ENCODE data around the gene TAS1R1. TPM values are rescaled to one million over a fixed set of nuclear protein-coding genes. Genes with fewer than 3 reads are reported as not detected.
"Not testable (repeated sequence)": the region's sequence is repeated elsewhere in the genome, so short reads cannot be mapped to it uniquely, and the experiment has no call there.

Gene TAS1R1
- polyA plus RNA-seq, 4 donors: 0.05 to 0.11 (median 0.10) TPM; not detected in 1

GRCh38 chr1:6587261-6588005 lies 32.3 kb downstream of the TAS1R1 start:
- DNase-seq (ENCODE audit: low read depth in 4 of 4, low spot score in 2 of 4): no peak

- DNase-seq (ENCODE audit: low read depth in 4 of 4, low spot score in 2 of 4): no peak
These were observed 33.2 kb downstream of the TAS1R1 start for GRCh38 chr1:6588128-6588892.

- no peak for DNase-seq (ENCODE audit: low read depth in 4 of 4, low spot score in 2 of 4)
These were observed 33.9 kb downstream of the TAS1R1 start for GRCh38 chr1:6588893-6589520.

- DNase-seq (ENCODE audit: low read depth in 4 of 4, low spot score in 2 of 4): no peak
These were observed 34.9 kb downstream of the TAS1R1 start for GRCh38 chr1:6590046-6590445.

- DNase-seq (ENCODE audit: low read depth in 4 of 4, low spot score in 2 of 4): no peak
These were observed 36.1 kb downstream of the TAS1R1 start for GRCh38 chr1:6591222-6591621.

- DNase-seq (ENCODE audit: low read depth in 4 of 4, low spot score in 2 of 4): no peak
These were observed 36.5 kb downstream of the TAS1R1 start for GRCh38 chr1:6591644-6592043.

- no peak for DNase-seq (ENCODE audit: low read depth in 4 of 4, low spot score in 2 of 4)
These were observed 37.3 kb downstream of the TAS1R1 start for GRCh38 chr1:6592441-6592840.

GRCh38 chr1:6592865-6593593 lies 37.9 kb downstream of the TAS1R1 start:
- no peak for DNase-seq (ENCODE audit: low read depth in 4 of 4, low spot score in 2 of 4)

- no peak for DNase-seq (ENCODE audit: low read depth in 4 of 4, low spot score in 2 of 4)
These were observed 38.7 kb downstream of the TAS1R1 start for GRCh38 chr1:6593810-6594209.

- DNase-seq (ENCODE audit: low read depth in 4 of 4, low spot score in 2 of 4): no peak
These were observed 40.1 kb downstream of the TAS1R1 start for GRCh38 chr1:6594977-6595740.

- DNase-seq (ENCODE audit: low read depth in 4 of 4, low spot score in 2 of 4): no peak
These were observed 41.2 kb downstream of the TAS1R1 start for GRCh38 chr1:6596351-6596750.

- DNase-seq (ENCODE audit: low read depth in 4 of 4, low spot score in 2 of 4): no peak
These were observed 42.0 kb downstream of the TAS1R1 start for GRCh38 chr1:6596886-6597776.

- DNase-seq (ENCODE audit: low read depth in 4 of 4, low spot score in 2 of 4): no peak
These were observed 42.6 kb downstream of the TAS1R1 start for GRCh38 chr1:6597777-6598131.

- no peak for DNase-seq (ENCODE audit: low read depth in 4 of 4, low spot score in 2 of 4)
These were observed 44.3 kb downstream of the TAS1R1 start for GRCh38 chr1:6599141-6599975.

GRCh38 chr1:6599991-6600390 lies 44.9 kb downstream of the TAS1R1 start:
- not testable (repeated sequence) for DNase-seq (ENCODE audit: low read depth in 4 of 4, low spot score in 2 of 4)

GRCh38 chr1:6600410-6601048 lies 45.4 kb downstream of the TAS1R1 start:
- DNase-seq (ENCODE audit: low read depth in 4 of 4, low spot score in 2 of 4): no peak

GRCh38 chr1:6601049-6601922 lies 46.2 kb downstream of the TAS1R1 start:
- DNase-seq (ENCODE audit: low read depth in 4 of 4, low spot score in 2 of 4): no peak

All from left renal cortex interstitium (tissue), 4 donors.